Aorta (tissue), 5 donors: ENCODE measurements around the gene NDEL1. TPM values are rescaled to one million over a fixed set of nuclear protein-coding genes. Genes with fewer than 3 reads are reported as not detected.

Experiments
- ATAC-seq: fragments of 200-7000 bp; cut with Tn5 transposase; one replicate; pipeline ENCODE4 v1.9.1; 2022; ENCODE audit warnings: moderate library complexity; ENCODE audit not compliant: low FRiP score
- DNase-seq, 2 donors: peaks; one replicate each; pipeline ENCODE4 v3.0.0-alpha.2; 2020
- H3K27ac ChIP-seq, 2 donors: one replicate each; pipeline ENCODE4 v1.5.1; 2013; ENCODE audit warnings: low read length in 2 of 2, mild to moderate bottlenecking in 2 of 2, moderate library complexity in 2 of 2, control low read depth in 1 of 2, inconsistent platforms in 1 of 2, low read depth in 1 of 2
- H3K27me3 ChIP-seq, 2 donors: one replicate each; pipeline ENCODE4 v1.6.1; 2013; ENCODE audit warnings: control low read depth in 1 of 2, low read length in 1 of 2, mild to moderate bottlenecking in 1 of 2, moderate library complexity in 1 of 2; ENCODE audit not compliant: insufficient read depth in 2 of 2, control insufficient read depth in 1 of 2
- H3K36me3 ChIP-seq, 2 donors: one replicate each; pipeline ENCODE4 v1.6.1; 2013; ENCODE audit warnings: control low read depth in 1 of 2, low read length in 1 of 2, mild to moderate bottlenecking in 1 of 2; ENCODE audit not compliant: insufficient read depth in 2 of 2, control insufficient read depth in 1 of 2
- H3K4me1 ChIP-seq, 2 donors: one replicate each; pipeline ENCODE4 v1.6.1; 2013; ENCODE audit warnings: low read length in 2 of 2, control low read depth in 1 of 2, mild to moderate bottlenecking in 1 of 2, moderate library complexity in 1 of 2; ENCODE audit not compliant: insufficient read depth in 2 of 2, control insufficient read depth in 1 of 2
- H3K4me3 ChIP-seq, 2 donors: one replicate each; pipeline ENCODE4 v1.5.1; 2013; ENCODE audit warnings: low read length in 2 of 2, control low read depth in 1 of 2, mild to moderate bottlenecking in 1 of 2
- H3K9me3 ChIP-seq: one replicate; pipeline ENCODE4 v1.6.1; 2013; ENCODE audit warnings: mild to moderate bottlenecking, low read length; ENCODE audit not compliant: control insufficient read depth
- WGBS, 2 donors: extraction: QIAGEN DNeasy Blood & Tissue Kit; methylation state at CpG; one replicate each; pipeline ENCODE4 v1.1.7; 2013; 5-methylcytosine and 5-hydroxymethylcytosine counted together
- intact Hi-C, 2 donors: fragments of 100-400 bp; cut with DNase I; formaldehyde crosslinking; loops; one replicate each; pipeline versions ENCODE4 v1.14.2 to v1.15.0; 2022
- polyA plus RNA-seq, 2 donors: library from polyadenylated mRNA; stranded (reverse); fragments of 200-250 nt; gene quantifications; one replicate each; pipeline ENCODE4 v1.2.3, GENCODE V29; 2013
- total RNA-seq, 2 donors: library from RNA; stranded (reverse); fragmentation: NEBNext Ultra II Directional; extraction: Animal tissue kit (Norgen Biotek cat#: 25700); gene quantifications; one replicate each; pipeline ENCODE4 v1.2.1, GENCODE V29; 2021
- donor health status: healthy with polysubstance abuse.
- donor health status: Bipolar disorder and iron deficiency.
- donor health status: DM: no; HTN: no; CAD: no.
- donor health status: DM: no; HTN: no; CAD: no.
- donor health status: DM: yes; HTN: yes; CAD: no.

Gene NDEL1
- total and polyA plus RNA-seq, 4 donors = 52.3 to 135 (median 94.6) TPM

DNA sequence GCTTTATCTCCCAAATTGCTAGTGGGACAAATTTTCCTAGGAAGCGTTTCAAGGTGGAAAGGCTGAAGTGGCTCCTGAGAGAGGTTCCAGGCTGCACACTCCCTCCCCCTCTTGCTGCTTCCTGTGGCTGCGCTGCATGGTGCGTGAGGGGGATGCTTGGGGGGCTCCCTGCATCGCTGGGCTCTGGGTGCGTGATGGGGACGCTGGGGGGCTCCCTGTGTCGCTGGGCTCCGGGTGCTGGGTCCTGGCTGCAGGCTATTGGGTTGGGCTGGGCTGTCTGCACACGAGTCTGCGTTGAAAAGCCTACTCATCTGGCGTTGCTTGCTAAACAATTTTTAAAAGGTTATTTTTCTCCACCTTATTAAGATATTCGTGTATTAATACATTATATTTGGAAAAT is 30.1 kb downstream of the NDEL1 start:
- no peak for ATAC-seq
- peaks cover 0 to 1% of the 10 kb centered on the region in 2 donors for H3K36me3 ChIP-seq
- no peaks in the 10 kb centered on the region for H3K9me3 ChIP-seq
- intact Hi-C loops = no loop called here
- DNase-seq = no peak
- no peak overlapping the region for H3K4me3 ChIP-seq
- 8 to 11% methylated on average over 12 of the region's 12 CpGs for WGBS, 2 donors
- peak overlapping the region in 1 of 2 donors; percentile 4 for H3K27ac ChIP-seq
- no peaks in the 10 kb centered on the region for H3K27me3 ChIP-seq
- peaks cover 0 to 3% of the 10 kb centered on the region in 2 donors for H3K4me1 ChIP-seq

DNA sequence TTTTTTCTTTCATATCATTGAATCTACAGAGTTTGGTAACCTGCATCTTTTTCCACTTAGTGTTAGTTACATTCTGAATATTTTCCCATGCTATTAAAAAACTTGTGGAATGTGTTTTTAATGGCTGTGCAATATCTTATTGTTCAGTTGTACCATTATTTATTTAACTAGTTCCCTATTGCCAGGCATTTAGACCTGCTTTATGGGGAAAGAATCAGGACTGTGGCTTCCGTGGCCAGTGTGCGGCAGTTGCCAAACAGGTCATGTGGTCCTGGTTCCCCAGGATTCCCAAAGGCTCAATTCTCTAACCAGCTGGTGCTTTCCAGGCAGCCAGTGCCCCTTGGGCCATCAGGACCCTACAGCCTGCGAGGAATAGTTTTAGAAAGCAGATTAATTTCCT is 30.8 kb downstream of the NDEL1 start:
- no peak overlapping the region for H3K4me3 ChIP-seq
- 8 to 13% methylated on average over 3 of the region's 3 CpGs for WGBS, 2 donors
- H3K27ac ChIP-seq = peak overlapping the region in 1 of 2 donors; percentile 61
- intact Hi-C loops = no loop called here
- no peak for DNase-seq
- no peaks in the 10 kb centered on the region for H3K27me3 ChIP-seq
- H3K9me3 ChIP-seq = no peaks in the 10 kb centered on the region
- peaks cover 0 to 1% of the 10 kb centered on the region in 2 donors for H3K36me3 ChIP-seq
- ATAC-seq = no peak
- H3K4me1 ChIP-seq = peaks cover 0 to 3% of the 10 kb centered on the region in 2 donors

- 22 to 25% methylated on average over 21 of the region's 21 CpGs for WGBS, 2 donors
- H3K4me1 ChIP-seq = peaks cover 0 to 3% of the 10 kb centered on the region in 2 donors
- H3K4me3 ChIP-seq = no peak overlapping the region
- no peaks in the 10 kb centered on the region for H3K9me3 ChIP-seq
- H3K27ac ChIP-seq = peak overlapping the region in 1 of 2 donors; percentile 61
- H3K27me3 ChIP-seq = no peaks in the 10 kb centered on the region
- peaks cover 0 to under 1% of the 10 kb centered on the region in 2 donors for H3K36me3 ChIP-seq
- ATAC-seq (no peak), DNase-seq (no peak)
- intact Hi-C loops = no loop called here
Observed at GRCh38 chr17:8466873-8467272, 31.2 kb downstream of the NDEL1 start.

GRCh38 chr17:8467527-8467926 is 31.8 kb downstream of the NDEL1 start:
- WGBS, 2 donors = 4 to 12% methylated on average over 16 of the region's 16 CpGs
- DNase-seq = no peak
- ATAC-seq = peak; percentile 27
- Histone ChIP-seq H3K9me3 (no peaks in the 10 kb centered on the region), H3K27me3 (no peaks in the 10 kb centered on the region), H3K36me3 (no peaks in the 10 kb centered on the region), H3K4me1 (peaks cover 0 to 3% of the 10 kb centered on the region in 2 donors), H3K27ac (peak overlapping the region in 1 of 2 donors; percentile 61), H3K4me3 (no peak overlapping the region)
- intact Hi-C loops = no loop called here

GRCh38 chr17:8468127-8468526 is 32.4 kb downstream of the NDEL1 start:
- Histone ChIP-seq H3K36me3 (no peaks in the 10 kb centered on the region), H3K4me3 (no peak overlapping the region), H3K27ac (peak overlapping the region in 1 of 2 donors; percentile 58), H3K27me3 (no peaks in the 10 kb centered on the region), H3K4me1 (peaks cover 0 to 3% of the 10 kb centered on the region in 2 donors), H3K9me3 (no peaks in the 10 kb centered on the region)
- WGBS, 2 donors = 23% methylated on average over 9 of the region's 9 CpGs
- intact Hi-C loops = no loop called here
- ATAC-seq = no peak
- DNase-seq = no peak

DNA sequence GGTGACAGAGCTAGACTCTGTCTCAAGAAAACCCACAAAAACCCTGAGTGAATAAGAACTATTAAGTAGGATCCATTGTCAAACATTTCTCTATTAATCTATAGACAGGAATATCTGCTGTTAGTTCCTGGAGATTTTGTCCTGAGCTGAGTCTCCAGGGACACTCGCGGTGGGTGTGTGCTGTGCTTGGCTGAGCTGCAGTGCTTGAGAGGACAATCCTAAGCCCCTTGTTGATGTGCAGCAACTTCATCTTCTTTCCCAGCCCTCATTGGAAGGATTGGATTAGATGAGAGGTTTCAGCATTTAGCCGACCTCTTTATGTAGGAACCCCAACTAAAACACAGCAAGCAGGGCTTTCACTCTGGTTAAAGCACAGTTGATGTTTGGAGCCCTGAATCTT is 33.3 kb downstream of the NDEL1 start:
- no peak for DNase-seq
- WGBS, 2 donors = 35 to 37% methylated on average over 3 of the region's 3 CpGs
- H3K36me3 ChIP-seq = peaks cover 0 to 4% of the 10 kb centered on the region in 2 donors
- intact Hi-C loops = no loop called here
- H3K27ac ChIP-seq = peak overlapping the region in 1 of 2 donors; percentile 58
- H3K4me3 ChIP-seq = no peak overlapping the region
- H3K9me3 ChIP-seq = no peaks in the 10 kb centered on the region
- peaks cover 0 to 3% of the 10 kb centered on the region in 2 donors for H3K4me1 ChIP-seq
- no peaks in the 10 kb centered on the region for H3K27me3 ChIP-seq
- no peak for ATAC-seq

GRCh38 chr17:8469964-8470363 is 34.3 kb downstream of the NDEL1 start:
- intact Hi-C loops = no loop called here
- Histone ChIP-seq H3K9me3 (no peaks in the 10 kb centered on the region), H3K27ac (peak overlapping the region in 1 of 2 donors; percentile 73), H3K4me3 (no peak overlapping the region), H3K27me3 (no peaks in the 10 kb centered on the region), H3K4me1 (peaks cover 0 to 2% of the 10 kb centered on the region in 2 donors), H3K36me3 (peaks cover 0 to 7% of the 10 kb centered on the region in 2 donors)
- ATAC-seq (no peak), DNase-seq (no peak)
- WGBS, 2 donors = 38 to 39% methylated on average over 12 of the region's 12 CpGs

DNA sequence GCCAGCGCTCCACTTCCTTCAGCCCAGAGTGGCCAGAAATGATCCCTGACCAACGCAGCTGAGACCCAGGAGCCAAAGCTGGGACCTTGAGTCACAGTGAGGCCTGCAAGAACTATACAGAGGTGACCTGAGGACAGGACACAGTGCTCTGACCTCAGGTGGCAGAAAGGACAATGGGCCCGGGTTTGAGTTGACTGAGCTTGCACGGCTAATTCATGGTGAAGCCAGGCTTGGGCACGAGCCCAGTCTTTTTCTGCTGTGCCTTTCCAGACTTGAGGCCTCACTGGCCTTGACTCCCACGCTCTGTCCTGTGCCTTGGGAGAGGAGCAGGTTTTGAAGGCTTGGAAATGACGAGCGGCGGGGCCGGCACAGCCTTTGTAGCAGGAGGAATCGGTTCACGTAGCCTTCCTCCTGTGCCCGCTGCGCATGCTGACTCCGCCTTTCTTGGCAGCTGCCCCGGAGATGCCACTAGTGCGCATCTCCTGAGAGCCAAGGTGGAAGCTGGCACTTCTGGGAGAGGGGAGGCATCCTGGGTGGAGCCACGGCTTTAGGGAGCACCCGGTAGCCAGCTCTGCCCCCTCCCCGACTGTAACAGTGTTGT is 34.9 kb downstream of the NDEL1 start:
- Histone ChIP-seq H3K36me3 (peaks cover 0 to 10% of the 10 kb centered on the region in 2 donors), H3K27ac (peak overlapping the region in 1 of 2 donors; percentile 73), H3K4me3 (no peak overlapping the region), H3K4me1 (peaks cover 0 to 2% of the 10 kb centered on the region in 2 donors), H3K9me3 (no peaks in the 10 kb centered on the region), H3K27me3 (no peaks in the 10 kb centered on the region)
- DNase-seq (peak; percentile 73 to 90), ATAC-seq (peak; percentile 34)
- intact Hi-C loops = no loop called here
- WGBS, 2 donors = 12 to 13% methylated on average over 20 of the region's 20 CpGs

GRCh38 chr17:8472663-8473062 is 37.0 kb downstream of the NDEL1 start:
- intact Hi-C loops = no loop called here
- no peaks in the 10 kb centered on the region for H3K27me3 ChIP-seq
- ATAC-seq = no peak
- H3K36me3 ChIP-seq = peaks cover 0 to 20% of the 10 kb centered on the region in 2 donors
- H3K9me3 ChIP-seq = no peaks in the 10 kb centered on the region
- WGBS, 2 donors = 16 to 17% methylated on average over 8 of the region's 8 CpGs
- DNase-seq = peak in 1 of 2 donors; percentile 47
- H3K27ac ChIP-seq = peak overlapping the region in 1 of 2 donors; percentile 81
- H3K4me1 ChIP-seq = peaks cover 0 to 2% of the 10 kb centered on the region in 2 donors
- H3K4me3 ChIP-seq = no peak overlapping the region
